ENCODE measurements around the gene MAP6. TPM values are rescaled to one million over a fixed set of nuclear protein-coding genes. Genes with fewer than 3 reads are reported as not detected.

MAP6 gene
- total RNA-seq, 1 experiment from 2014 or later, result not detected

DNA sequence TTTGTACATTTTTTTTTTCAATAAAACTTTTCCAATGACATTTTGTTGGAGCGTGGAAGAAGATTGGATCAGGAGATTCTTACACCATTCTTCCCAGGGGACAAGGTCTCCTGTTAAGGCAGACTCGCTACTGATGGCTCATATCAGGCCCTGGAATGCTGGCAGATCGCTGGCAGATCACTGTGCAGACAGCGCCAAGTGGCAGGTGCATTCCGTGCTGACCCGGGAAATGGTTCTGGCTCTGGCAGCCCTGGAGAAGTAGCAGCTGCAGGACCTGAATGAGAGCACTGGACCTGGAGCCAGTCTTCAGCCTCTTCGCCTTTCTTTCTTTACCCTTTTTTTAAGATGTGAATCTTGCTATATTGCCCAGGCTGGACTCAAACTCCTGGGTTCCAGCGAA, 96.1 kb downstream of the MAP6 start:
- intact Hi-C loops (cut with micrococcal nuclease; ENCODE audit: unreplicated experiment), result no loop called here
- H3K9me2 ChIP-seq (ENCODE audit: insufficient read depth), result no peaks in the 10 kb centered on the region
- H4K20me1 ChIP-seq (ENCODE audit: insufficient read depth), result peaks cover 26% of the 10 kb centered on the region; the same call in 1 of the 2 replicates
- peaks cover 7% of the 10 kb centered on the region for H3K4me1 ChIP-seq (replicated peaks; ENCODE audit: insufficient read depth)
- H3K4me3 ChIP-seq, result no peak overlapping the region
- CTCF ChIA-PET, result interaction anchor here (0.6 kb wide), 1 partner anchor 1372 kb away, joined by 4 read pairs; no protein-coding TSS in a partner anchor
- H3K4me2 ChIP-seq, result no peak overlapping the region
- BruUV-seq (replicated peaks), result no TSS peak
- TF ChIP-seq, protein P1, sequence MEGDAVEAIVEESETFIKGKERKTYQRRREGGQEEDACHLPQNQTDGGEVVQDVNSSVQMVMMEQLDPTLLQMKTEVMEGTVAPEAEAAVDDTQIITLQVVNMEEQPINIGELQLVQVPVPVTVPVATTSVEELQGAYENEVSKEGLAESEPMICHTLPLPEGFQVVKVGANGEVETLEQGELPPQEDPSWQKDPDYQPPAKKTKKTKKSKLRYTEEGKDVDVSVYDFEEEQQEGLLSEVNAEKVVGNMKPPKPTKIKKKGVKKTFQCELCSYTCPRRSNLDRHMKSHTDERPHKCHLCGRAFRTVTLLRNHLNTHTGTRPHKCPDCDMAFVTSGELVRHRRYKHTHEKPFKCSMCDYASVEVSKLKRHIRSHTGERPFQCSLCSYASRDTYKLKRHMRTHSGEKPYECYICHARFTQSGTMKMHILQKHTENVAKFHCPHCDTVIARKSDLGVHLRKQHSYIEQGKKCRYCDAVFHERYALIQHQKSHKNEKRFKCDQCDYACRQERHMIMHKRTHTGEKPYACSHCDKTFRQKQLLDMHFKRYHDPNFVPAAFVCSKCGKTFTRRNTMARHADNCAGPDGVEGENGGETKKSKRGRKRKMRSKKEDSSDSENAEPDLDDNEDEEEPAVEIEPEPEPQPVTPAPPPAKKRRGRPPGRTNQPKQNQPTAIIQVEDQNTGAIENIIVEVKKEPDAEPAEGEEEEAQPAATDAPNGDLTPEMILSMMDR (conservative IDR thresholded peaks at IDR 0.05), result no peak
- TF ChIP-seq EZH2 (IDR thresholded peaks at IDR 0.05; ENCODE audit: low read depth), result no peak
- H3K27me3 ChIP-seq (ENCODE audit: insufficient read depth, low read depth), result no peaks in the 10 kb centered on the region
- no peaks in the 10 kb centered on the region for H3K9me3 ChIP-seq (ENCODE audit: insufficient read depth, low read depth)
- no peak overlapping the region for H3K27ac ChIP-seq
- peaks cover 54% of the 10 kb centered on the region for H3F3A ChIP-seq (ENCODE audit: insufficient read depth, low read depth)
- DNase-seq, result no peak
- H2AFZ ChIP-seq, result no peak overlapping the region
- POLR2A ChIA-PET (ENCODE audit: unreplicated experiment), result interaction anchor here (0.6 kb wide), 1 partner anchor 308 kb away, joined by 4 read pairs; no protein-coding TSS in a partner anchor
- H3K36me3 ChIP-seq (ENCODE audit: low read depth), result peaks cover 38% of the 10 kb centered on the region
- peaks cover 8% of the 10 kb centered on the region; the same call in 1 of the 2 replicates for H3K79me2 ChIP-seq (ENCODE audit: low read depth)

DNA sequence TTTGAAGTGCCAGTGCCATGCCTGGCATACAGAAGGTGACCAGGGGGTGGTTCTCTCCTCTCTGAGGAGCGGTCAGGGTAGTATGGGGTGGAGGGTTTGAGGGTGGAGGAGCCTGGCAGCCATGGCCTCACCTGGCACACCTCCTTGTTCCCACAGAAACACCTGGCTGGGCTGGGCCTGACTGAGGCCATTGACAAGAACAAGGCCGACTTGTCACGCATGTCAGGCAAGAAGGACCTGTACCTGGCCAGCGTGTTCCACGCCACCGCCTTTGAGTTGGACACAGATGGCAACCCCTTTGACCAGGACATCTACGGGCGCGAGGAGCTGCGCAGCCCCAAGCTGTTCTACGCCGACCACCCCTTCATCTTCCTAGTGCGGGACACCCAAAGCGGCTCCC, 97.2 kb downstream of the MAP6 start:
- no peak overlapping the region for H3K4me2 ChIP-seq
- no peaks in the 10 kb centered on the region for H3K9me3 ChIP-seq (ENCODE audit: insufficient read depth, low read depth)
- no peak for DNase-seq
- H2AFZ ChIP-seq, result no peak overlapping the region
- peaks cover 52% of the 10 kb centered on the region for H3F3A ChIP-seq (ENCODE audit: insufficient read depth, low read depth)
- no peaks in the 10 kb centered on the region for H3K9me2 ChIP-seq (ENCODE audit: insufficient read depth)
- POLR2A ChIA-PET (ENCODE audit: unreplicated experiment), result interaction anchor here (0.6 to 0.7 kb wide), 2 partner anchors 170 to 194 kb away, joined by 4 read pairs; no protein-coding TSS in a partner anchor
- CTCF ChIA-PET, result no interaction called here
- intact Hi-C loops (cut with micrococcal nuclease; ENCODE audit: unreplicated experiment), result no loop called here
- no peak for TF ChIP-seq EZH2 (IDR thresholded peaks at IDR 0.05; ENCODE audit: low read depth)
- TF ChIP-seq, protein P1 (conservative IDR thresholded peaks at IDR 0.05), result no peak
- peaks cover 37% of the 10 kb centered on the region; the same call in 1 of the 2 replicates for H4K20me1 ChIP-seq (ENCODE audit: insufficient read depth)
- no peak overlapping the region for H3K4me3 ChIP-seq
- no peak overlapping the region for H3K27ac ChIP-seq
- H3K36me3 ChIP-seq (ENCODE audit: low read depth), result peaks cover 49% of the 10 kb centered on the region
- no peaks in the 10 kb centered on the region for H3K27me3 ChIP-seq (ENCODE audit: insufficient read depth, low read depth)
- no TSS peak for BruUV-seq (replicated peaks)
- H3K4me1 ChIP-seq (replicated peaks; ENCODE audit: insufficient read depth), result peaks cover 3% of the 10 kb centered on the region
- H3K79me2 ChIP-seq (ENCODE audit: low read depth), result peaks cover 19% of the 10 kb centered on the region

DNA sequence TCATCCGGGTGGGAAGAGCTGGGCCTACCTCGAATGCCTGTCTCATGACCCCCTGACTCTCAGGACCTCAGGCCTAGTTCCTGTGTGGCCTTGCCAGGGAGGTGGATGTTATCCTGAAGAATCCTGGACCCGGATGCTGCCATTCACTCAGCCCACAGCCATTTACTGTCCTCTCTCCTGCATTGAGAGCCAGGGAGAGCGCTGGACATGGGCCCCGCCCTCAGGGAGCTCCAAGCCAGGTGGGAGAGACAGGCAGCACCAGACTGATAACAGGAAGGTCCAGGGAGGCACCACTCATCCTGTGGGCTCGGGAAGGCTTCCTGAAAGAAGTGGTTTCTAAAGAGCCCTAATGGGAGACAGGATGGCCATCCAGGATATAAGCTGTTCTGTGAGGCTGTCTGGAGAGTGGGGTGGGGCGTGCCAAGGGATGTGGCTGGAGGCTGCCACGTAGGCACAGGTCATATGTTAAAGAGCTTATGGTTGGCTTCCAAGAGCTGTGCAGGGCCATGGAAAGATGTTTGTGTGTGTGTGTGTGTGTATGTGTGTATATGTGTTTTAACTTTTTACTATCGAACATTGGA, 98.2 kb downstream of the MAP6 start:
- peaks cover 52% of the 10 kb centered on the region for H3K36me3 ChIP-seq (ENCODE audit: low read depth)
- no peaks in the 10 kb centered on the region for H3K9me3 ChIP-seq (ENCODE audit: insufficient read depth, low read depth)
- TF ChIP-seq, protein P1 (conservative IDR thresholded peaks at IDR 0.05), result no peak
- TF ChIP-seq EZH2 (IDR thresholded peaks at IDR 0.05; ENCODE audit: low read depth), result no peak
- no peak for DNase-seq
- H3K9me2 ChIP-seq (ENCODE audit: insufficient read depth), result no peaks in the 10 kb centered on the region
- H3K79me2 ChIP-seq (ENCODE audit: low read depth), result peaks cover 27% of the 10 kb centered on the region
- POLR2A ChIA-PET (ENCODE audit: unreplicated experiment), result interaction anchor here (0.5 to 0.7 kb wide), 4 partner anchors 92 to 244 kb away, joined by 3 to 4 read pairs (median 4); no protein-coding TSS in a partner anchor
- no peak overlapping the region for H3K4me3 ChIP-seq
- intact Hi-C loops (cut with micrococcal nuclease; ENCODE audit: unreplicated experiment), result no loop called here
- H3K27ac ChIP-seq, result no peak overlapping the region
- CTCF ChIA-PET, result interaction anchor here (0.7 kb wide), 1 partner anchor 135 kb away, joined by 9 read pairs; no protein-coding TSS in a partner anchor
- no peak overlapping the region for H3K4me2 ChIP-seq
- peaks cover 49% of the 10 kb centered on the region for H3F3A ChIP-seq (ENCODE audit: insufficient read depth, low read depth)
- BruUV-seq (replicated peaks), result no TSS peak
- H3K27me3 ChIP-seq (ENCODE audit: insufficient read depth, low read depth), result no peaks in the 10 kb centered on the region
- no peaks in the 10 kb centered on the region for H3K4me1 ChIP-seq (replicated peaks; ENCODE audit: insufficient read depth)
- peaks cover 43% of the 10 kb centered on the region for H4K20me1 ChIP-seq (ENCODE audit: insufficient read depth)
- H2AFZ ChIP-seq, result no peak overlapping the region

Measured in PC-9 (cell line).